ENCODE measurements around the gene PYCR2. TPM values are rescaled to one million over a fixed set of nuclear protein-coding genes. Genes with fewer than 3 reads are reported as not detected.

PYCR2 gene
- polyA plus RNA-seq, 2 donors = 38.2 to 41.5 TPM

DNA sequence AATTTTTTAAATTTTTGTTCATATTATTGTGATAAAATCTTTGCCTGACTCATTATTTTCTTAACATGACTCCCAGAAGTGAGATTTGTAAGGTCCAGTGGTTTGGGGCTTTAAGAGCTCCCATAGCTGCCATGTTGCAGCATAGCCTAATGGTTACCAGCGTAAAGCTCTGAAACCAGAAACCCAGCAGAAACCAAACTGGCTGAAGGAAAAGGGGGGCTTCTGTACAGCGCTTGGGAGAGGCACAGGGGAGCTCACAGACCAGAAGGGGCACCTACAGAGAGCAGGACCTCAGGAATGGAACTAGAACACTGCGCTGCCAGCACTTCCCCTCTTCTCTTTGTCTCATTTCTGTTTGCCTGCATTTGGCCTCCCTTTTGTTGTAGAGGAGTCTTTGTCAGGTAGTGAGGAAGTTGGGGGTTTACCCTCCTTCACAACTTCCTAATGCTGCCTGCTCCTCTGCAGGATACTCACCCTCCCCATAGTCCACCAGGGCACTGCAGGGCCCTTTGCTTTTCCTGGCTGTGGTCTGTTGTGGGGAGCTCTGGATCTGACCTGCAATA lies 2.6 kb upstream of the PYCR2 start:
- no peak overlapping the region for H3K4me3 ChIP-seq (ENCODE audit: low read depth in 1 of 2, low read length in 2 of 2)
- peaks cover 0 to 4% of the 10 kb centered on the region in 2 donors for H3K36me3 ChIP-seq (ENCODE audit: control insufficient read depth in 2 of 2, insufficient read depth in 2 of 2, low read length in 1 of 2)
- H3K27me3 ChIP-seq (ENCODE audit: control insufficient read depth in 1 of 2, insufficient read depth in 2 of 2, low read length in 2 of 2) = no peaks in the 10 kb centered on the region
- no peaks in the 10 kb centered on the region for H3K9me3 ChIP-seq (ENCODE audit: control insufficient read depth in 2 of 2, insufficient read depth in 1 of 2, low read depth in 1 of 2, low read length in 1 of 2)
- WGBS, 2 donors = 84 to 91% methylated on average over 3 of the region's 3 CpGs
- peaks cover 7 to 12% of the 10 kb centered on the region in 2 donors for H3K4me1 ChIP-seq (ENCODE audit: control insufficient read depth in 2 of 2, insufficient read depth in 2 of 2, low read length in 1 of 2)
- H3K27ac ChIP-seq (ENCODE audit: low read depth in 2 of 2, low read length in 1 of 2) = no peak overlapping the region

- no peaks in the 10 kb centered on the region for H3K9me3 ChIP-seq (ENCODE audit: control insufficient read depth in 2 of 2, insufficient read depth in 1 of 2, low read depth in 1 of 2, low read length in 1 of 2)
- peak overlapping the region; percentile 84 to 95 for H3K27ac ChIP-seq (ENCODE audit: low read depth in 2 of 2, low read length in 1 of 2)
- peaks cover 0 to 14% of the 10 kb centered on the region in 2 donors for H3K36me3 ChIP-seq (ENCODE audit: control insufficient read depth in 2 of 2, insufficient read depth in 2 of 2, low read length in 1 of 2)
- peak overlapping the region; percentile 81 for H3K4me3 ChIP-seq (ENCODE audit: low read depth in 1 of 2, low read length in 2 of 2)
- 1% methylated on average over 8 of the region's 8 CpGs for WGBS, 2 donors
- no peaks in the 10 kb centered on the region for H3K27me3 ChIP-seq (ENCODE audit: control insufficient read depth in 1 of 2, insufficient read depth in 2 of 2, low read length in 2 of 2)
- peaks cover 8 to 17% of the 10 kb centered on the region in 2 donors for H3K4me1 ChIP-seq (ENCODE audit: control insufficient read depth in 2 of 2, insufficient read depth in 2 of 2, low read length in 1 of 2)
Observed at GRCh38 chr1:225923381-225923691, 714 bp downstream of the PYCR2 start.

DNA sequence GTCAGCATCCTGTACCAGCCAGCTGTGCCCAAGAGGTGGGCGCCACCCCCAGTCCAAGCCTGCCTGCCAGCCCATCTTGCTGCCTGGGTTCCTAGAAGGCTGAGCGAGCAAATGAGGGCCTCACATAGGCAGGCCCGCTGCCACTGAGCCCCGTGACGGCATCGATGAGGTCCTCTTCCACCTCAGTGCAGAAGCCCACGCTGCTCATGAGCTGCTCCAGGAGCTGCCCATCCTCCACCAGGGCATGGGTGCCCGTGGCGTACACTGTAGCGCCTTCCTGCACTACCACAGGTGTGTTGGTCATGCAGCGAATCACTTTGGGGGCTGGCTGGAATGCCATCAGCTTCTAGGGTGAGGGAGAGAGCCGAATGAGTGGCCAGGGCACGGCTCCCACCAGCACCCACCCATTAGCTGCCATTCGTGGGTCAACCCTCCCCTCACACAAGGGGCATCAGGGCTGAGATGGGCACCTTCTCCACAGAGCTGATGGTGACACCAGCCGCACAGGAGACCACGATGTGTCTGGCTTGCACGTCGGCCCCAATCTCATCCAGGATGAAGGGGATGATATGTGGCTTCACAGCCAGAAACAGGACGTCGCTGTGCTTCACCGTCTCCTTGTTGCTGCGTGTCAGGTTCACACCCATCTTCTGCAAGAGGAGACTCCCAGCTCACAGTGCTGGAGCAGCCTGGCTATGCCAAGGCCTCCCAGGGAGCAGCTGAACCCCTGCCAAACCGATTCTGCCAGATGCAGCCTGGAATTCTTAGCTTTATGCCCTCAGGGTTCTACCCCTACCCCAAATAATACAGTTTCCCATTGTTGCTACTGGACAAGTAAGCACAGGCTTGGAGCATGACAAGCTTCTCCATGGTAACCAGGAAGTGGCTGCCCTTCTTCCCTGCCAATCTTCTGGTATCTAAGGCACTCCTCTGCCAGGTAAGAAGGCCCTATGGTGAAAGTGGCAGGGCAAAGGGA lies 2.0 kb downstream of the PYCR2 start:
- WGBS, 2 donors = 70 to 76% methylated on average over 23 of the region's 23 CpGs
- H3K36me3 ChIP-seq (ENCODE audit: control insufficient read depth in 2 of 2, insufficient read depth in 2 of 2, low read length in 1 of 2) = peaks cover 0 to 14% of the 10 kb centered on the region in 2 donors
- H3K4me3 ChIP-seq (ENCODE audit: low read depth in 1 of 2, low read length in 2 of 2) = no peak overlapping the region
- H3K27ac ChIP-seq (ENCODE audit: low read depth in 2 of 2, low read length in 1 of 2) = peak overlapping the region; percentile 80 to 84
- no peaks in the 10 kb centered on the region for H3K27me3 ChIP-seq (ENCODE audit: control insufficient read depth in 1 of 2, insufficient read depth in 2 of 2, low read length in 2 of 2)
- no peaks in the 10 kb centered on the region for H3K9me3 ChIP-seq (ENCODE audit: control insufficient read depth in 2 of 2, insufficient read depth in 1 of 2, low read depth in 1 of 2, low read length in 1 of 2)
- peaks cover 8 to 17% of the 10 kb centered on the region in 2 donors for H3K4me1 ChIP-seq (ENCODE audit: control insufficient read depth in 2 of 2, insufficient read depth in 2 of 2, low read length in 1 of 2)

- WGBS, 2 donors = 21 to 27% methylated on average over 5 of the region's 5 CpGs
- H3K36me3 ChIP-seq (ENCODE audit: control insufficient read depth in 2 of 2, insufficient read depth in 2 of 2, low read length in 1 of 2) = peaks cover 0 to 17% of the 10 kb centered on the region in 2 donors
Observed at GRCh38 chr1:225919906-225920305, 4.1 kb downstream of the PYCR2 start.

GRCh38 chr1:225918280-225918679 lies 5.8 kb downstream of the PYCR2 start:
- Histone ChIP-seq H3K4me1 (ENCODE audit: control insufficient read depth in 2 of 2, insufficient read depth in 2 of 2, low read length in 1 of 2) (peaks cover 8 to 17% of the 10 kb centered on the region in 2 donors), H3K9me3 (ENCODE audit: control insufficient read depth in 2 of 2, insufficient read depth in 1 of 2, low read depth in 1 of 2, low read length in 1 of 2) (no peaks in the 10 kb centered on the region), H3K4me3 (ENCODE audit: low read depth in 1 of 2, low read length in 2 of 2) (no peak overlapping the region), H3K36me3 (ENCODE audit: control insufficient read depth in 2 of 2, insufficient read depth in 2 of 2, low read length in 1 of 2) (peaks cover 0 to 17% of the 10 kb centered on the region in 2 donors), H3K27ac (ENCODE audit: low read depth in 2 of 2, low read length in 1 of 2) (no peak overlapping the region), H3K27me3 (ENCODE audit: control insufficient read depth in 1 of 2, insufficient read depth in 2 of 2, low read length in 2 of 2) (no peaks in the 10 kb centered on the region)
- 95 to 96% methylated on average over 4 of the region's 4 CpGs for WGBS, 2 donors

More at GRCh38 chr1:225919906-225920305, 4.1 kb downstream of the PYCR2 start:
- Histone ChIP-seq H3K9me3 (ENCODE audit: control insufficient read depth in 2 of 2, insufficient read depth in 1 of 2, low read depth in 1 of 2, low read length in 1 of 2) (no peaks in the 10 kb centered on the region), H3K27ac (ENCODE audit: low read depth in 2 of 2, low read length in 1 of 2) (no peak overlapping the region), H3K4me1 (ENCODE audit: control insufficient read depth in 2 of 2, insufficient read depth in 2 of 2, low read length in 1 of 2) (peaks cover 8 to 17% of the 10 kb centered on the region in 2 donors), H3K4me3 (ENCODE audit: low read depth in 1 of 2, low read length in 2 of 2) (no peak overlapping the region), H3K27me3 (ENCODE audit: control insufficient read depth in 1 of 2, insufficient read depth in 2 of 2, low read length in 2 of 2) (no peaks in the 10 kb centered on the region)

DNA sequence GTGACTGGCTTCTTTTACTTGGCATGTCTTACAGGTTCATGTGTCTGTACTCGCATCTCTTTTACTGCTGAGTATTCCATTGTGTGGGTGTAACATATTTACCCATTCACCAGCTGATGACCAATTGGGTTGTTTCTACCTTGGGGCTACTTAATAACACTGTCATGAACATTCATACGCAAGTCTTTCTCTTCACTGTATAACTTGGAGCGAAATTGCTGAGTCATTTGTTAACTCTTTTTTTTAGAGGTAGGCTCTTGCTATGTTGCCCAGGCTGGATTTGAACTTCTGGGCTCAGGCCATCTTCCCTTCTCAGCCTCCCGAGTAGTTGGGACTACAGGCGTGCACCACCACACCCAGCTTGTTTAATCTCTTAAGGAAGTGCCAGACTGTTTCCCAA lies 6.5 kb downstream of the PYCR2 start:
- WGBS, 2 donors = 56 to 64% methylated on average over 5 of the region's 5 CpGs
- Histone ChIP-seq H3K27me3 (ENCODE audit: control insufficient read depth in 1 of 2, insufficient read depth in 2 of 2, low read length in 2 of 2) (no peaks in the 10 kb centered on the region), H3K9me3 (ENCODE audit: control insufficient read depth in 2 of 2, insufficient read depth in 1 of 2, low read depth in 1 of 2, low read length in 1 of 2) (no peaks in the 10 kb centered on the region), H3K4me1 (ENCODE audit: control insufficient read depth in 2 of 2, insufficient read depth in 2 of 2, low read length in 1 of 2) (peaks cover 8 to 14% of the 10 kb centered on the region in 2 donors), H3K4me3 (ENCODE audit: low read depth in 1 of 2, low read length in 2 of 2) (no peak overlapping the region), H3K27ac (ENCODE audit: low read depth in 2 of 2, low read length in 1 of 2) (no peak overlapping the region), H3K36me3 (ENCODE audit: control insufficient read depth in 2 of 2, insufficient read depth in 2 of 2, low read length in 1 of 2) (peaks cover 0 to 17% of the 10 kb centered on the region in 2 donors)

- 81 to 86% methylated on average over 3 of the region's 3 CpGs for WGBS, 2 donors
- Histone ChIP-seq H3K4me1 (ENCODE audit: control insufficient read depth in 2 of 2, insufficient read depth in 2 of 2, low read length in 1 of 2) (peaks cover 5 to 10% of the 10 kb centered on the region in 2 donors), H3K36me3 (ENCODE audit: control insufficient read depth in 2 of 2, insufficient read depth in 2 of 2, low read length in 1 of 2) (peaks cover 0 to 17% of the 10 kb centered on the region in 2 donors), H3K4me3 (ENCODE audit: low read depth in 1 of 2, low read length in 2 of 2) (no peak overlapping the region), H3K27me3 (ENCODE audit: control insufficient read depth in 1 of 2, insufficient read depth in 2 of 2, low read length in 2 of 2) (no peaks in the 10 kb centered on the region), H3K27ac (ENCODE audit: low read depth in 2 of 2, low read length in 1 of 2) (no peak overlapping the region), H3K9me3 (ENCODE audit: control insufficient read depth in 2 of 2, insufficient read depth in 1 of 2, low read depth in 1 of 2, low read length in 1 of 2) (no peaks in the 10 kb centered on the region)
Observed at GRCh38 chr1:225917101-225917500, 6.9 kb downstream of the PYCR2 start.

- peaks cover 0 to 6% of the 10 kb centered on the region in 2 donors for H3K36me3 ChIP-seq (ENCODE audit: control insufficient read depth in 2 of 2, insufficient read depth in 2 of 2, low read length in 1 of 2)
- WGBS, 2 donors = 73 to 79% methylated on average over 7 of the region's 7 CpGs
- no peak overlapping the region for H3K4me3 ChIP-seq (ENCODE audit: low read depth in 1 of 2, low read length in 2 of 2)
- no peak overlapping the region for H3K27ac ChIP-seq (ENCODE audit: low read depth in 2 of 2, low read length in 1 of 2)
- no peaks in the 10 kb centered on the region for H3K27me3 ChIP-seq (ENCODE audit: control insufficient read depth in 1 of 2, insufficient read depth in 2 of 2, low read length in 2 of 2)
- H3K9me3 ChIP-seq (ENCODE audit: control insufficient read depth in 2 of 2, insufficient read depth in 1 of 2, low read depth in 1 of 2, low read length in 1 of 2) = no peaks in the 10 kb centered on the region
- peaks cover 0 to 3% of the 10 kb centered on the region in 2 donors for H3K4me1 ChIP-seq (ENCODE audit: control insufficient read depth in 2 of 2, insufficient read depth in 2 of 2, low read length in 1 of 2)
Observed at GRCh38 chr1:225915538-225915991, 8.5 kb downstream of the PYCR2 start.

DNA sequence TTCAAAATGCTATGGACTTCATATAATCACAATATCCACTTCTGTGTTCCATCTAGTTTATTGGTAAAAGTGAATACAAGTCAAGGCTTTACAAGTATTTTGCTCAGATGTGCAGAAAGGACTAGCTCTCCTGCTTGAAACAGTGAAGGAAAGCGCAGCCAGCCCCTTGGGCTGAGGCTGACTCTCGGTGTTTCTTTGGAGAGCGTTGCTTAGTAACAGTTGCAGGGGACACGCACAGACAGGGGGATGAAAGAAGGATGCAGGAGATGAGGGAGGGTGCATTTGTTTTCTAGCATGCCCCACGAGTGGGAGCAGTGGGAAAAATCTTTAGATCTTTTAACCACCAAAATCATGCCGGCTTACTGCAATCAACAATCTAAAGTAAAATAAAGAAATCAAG lies 9.1 kb downstream of the PYCR2 start:
- Histone ChIP-seq H3K36me3 (ENCODE audit: control insufficient read depth in 2 of 2, insufficient read depth in 2 of 2, low read length in 1 of 2) (peaks cover 0 to 6% of the 10 kb centered on the region in 2 donors), H3K9me3 (ENCODE audit: control insufficient read depth in 2 of 2, insufficient read depth in 1 of 2, low read depth in 1 of 2, low read length in 1 of 2) (no peaks in the 10 kb centered on the region), H3K27me3 (ENCODE audit: control insufficient read depth in 1 of 2, insufficient read depth in 2 of 2, low read length in 2 of 2) (no peaks in the 10 kb centered on the region), H3K27ac (ENCODE audit: low read depth in 2 of 2, low read length in 1 of 2) (no peak overlapping the region), H3K4me1 (ENCODE audit: control insufficient read depth in 2 of 2, insufficient read depth in 2 of 2, low read length in 1 of 2) (peaks cover 0 to 3% of the 10 kb centered on the region in 2 donors), H3K4me3 (ENCODE audit: low read depth in 1 of 2, low read length in 2 of 2) (no peak overlapping the region)
- 89% methylated on average over 6 of the region's 6 CpGs for WGBS, 2 donors
